NCI-H1694 (cell line): Measurements from ENCODE around the gene ITFG1.
"Not testable (repeated sequence)": the region's sequence is repeated elsewhere in the genome, so short reads cannot be mapped to it uniquely, and the experiment has no call there.

Experiments
- DNase-seq: peaks from one replicate; lab custom pipeline; 2025; lab: John Stamatoyannopoulos, UW

Gene ITFG1

DNA sequence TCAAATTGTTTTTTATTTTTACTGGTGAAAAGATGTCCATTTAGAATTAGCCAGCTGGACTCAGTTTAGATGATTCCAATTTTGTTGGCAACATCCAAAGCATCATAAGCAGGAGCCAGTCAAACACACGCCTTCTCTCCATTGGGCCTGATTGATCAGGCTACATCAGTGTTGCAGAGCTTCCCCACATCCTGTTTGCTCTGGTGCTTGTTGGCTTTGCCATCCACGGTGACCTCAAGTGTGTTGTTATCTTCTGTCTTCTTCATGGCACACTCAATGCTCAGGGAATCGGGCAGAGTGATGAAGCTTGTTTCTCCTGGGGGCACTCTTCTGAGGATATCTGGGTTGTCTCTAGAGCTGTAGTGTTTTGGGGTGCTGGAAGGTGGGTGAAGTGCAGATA, 310.8 kb downstream of the ITFG1 start:
- no peak for DNase-seq

DNA sequence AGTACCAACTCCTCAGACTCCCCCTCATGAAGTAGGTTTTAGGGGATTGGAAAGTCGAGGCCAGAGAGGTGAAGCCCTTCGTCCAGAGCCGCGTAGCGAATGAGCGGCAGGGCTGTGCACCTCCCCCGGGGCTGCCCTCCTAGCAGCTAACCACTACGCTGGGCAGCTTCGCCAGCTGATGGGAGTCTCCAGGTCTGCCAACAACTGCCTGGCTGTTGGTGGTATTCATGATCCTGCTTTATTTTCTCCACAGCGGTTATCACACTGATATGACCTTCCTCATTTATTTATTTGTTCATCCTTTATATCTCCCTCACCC, 316.3 kb downstream of the ITFG1 start:
- no peak for DNase-seq

DNA sequence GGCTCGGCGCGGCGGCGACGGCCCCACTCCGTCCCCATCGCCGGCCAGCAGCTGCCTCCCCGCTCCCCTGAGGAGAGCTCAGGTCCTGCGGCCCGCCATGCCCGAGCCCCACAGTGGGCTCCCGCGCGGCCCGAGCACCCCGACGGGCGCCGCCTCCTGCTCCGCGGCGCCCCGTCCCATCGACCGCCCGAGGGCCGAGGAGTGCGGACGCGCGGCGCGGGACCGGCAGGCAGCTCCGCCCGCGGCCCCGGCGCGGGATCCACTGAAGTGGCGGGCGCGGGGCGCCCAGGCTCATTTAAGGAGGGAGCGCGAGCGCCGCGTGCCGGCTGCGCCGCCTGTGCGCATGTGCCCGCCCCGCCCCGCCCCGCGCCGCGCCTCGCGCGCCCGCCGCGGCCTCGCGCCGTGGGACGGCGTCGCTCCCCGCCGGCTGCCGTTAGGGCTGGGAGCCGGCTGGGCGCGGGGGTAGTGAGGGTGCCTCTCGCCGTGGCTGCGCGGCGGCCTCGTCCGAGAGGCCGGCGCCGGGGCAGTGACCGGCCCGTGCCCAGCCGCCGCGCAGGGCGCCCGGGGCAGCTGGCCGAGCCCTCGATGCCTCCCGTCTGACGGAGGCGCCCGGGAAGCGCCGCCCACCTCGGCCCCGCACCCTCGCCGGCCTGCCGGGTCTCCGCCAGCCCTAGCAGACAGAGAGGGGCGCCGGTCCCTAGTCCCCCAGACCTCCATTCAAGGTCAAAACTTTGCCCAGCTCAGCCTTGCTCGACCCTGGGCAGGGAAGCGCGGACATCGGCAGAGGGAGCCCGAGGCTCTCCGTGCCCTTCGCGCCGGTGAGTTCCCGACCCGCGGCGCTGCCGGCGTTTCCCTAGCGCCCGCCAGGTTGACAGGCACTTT, 316.9 kb downstream of the ITFG1 start, which contains the start of gene NETO2:
TSS of gene NETO2 (minus strand) at position 269 of the 882 bp plus-strand sequence. CDS start 333 bp downstream, outside the sequence.
- DNase-seq: no peak

DNA sequence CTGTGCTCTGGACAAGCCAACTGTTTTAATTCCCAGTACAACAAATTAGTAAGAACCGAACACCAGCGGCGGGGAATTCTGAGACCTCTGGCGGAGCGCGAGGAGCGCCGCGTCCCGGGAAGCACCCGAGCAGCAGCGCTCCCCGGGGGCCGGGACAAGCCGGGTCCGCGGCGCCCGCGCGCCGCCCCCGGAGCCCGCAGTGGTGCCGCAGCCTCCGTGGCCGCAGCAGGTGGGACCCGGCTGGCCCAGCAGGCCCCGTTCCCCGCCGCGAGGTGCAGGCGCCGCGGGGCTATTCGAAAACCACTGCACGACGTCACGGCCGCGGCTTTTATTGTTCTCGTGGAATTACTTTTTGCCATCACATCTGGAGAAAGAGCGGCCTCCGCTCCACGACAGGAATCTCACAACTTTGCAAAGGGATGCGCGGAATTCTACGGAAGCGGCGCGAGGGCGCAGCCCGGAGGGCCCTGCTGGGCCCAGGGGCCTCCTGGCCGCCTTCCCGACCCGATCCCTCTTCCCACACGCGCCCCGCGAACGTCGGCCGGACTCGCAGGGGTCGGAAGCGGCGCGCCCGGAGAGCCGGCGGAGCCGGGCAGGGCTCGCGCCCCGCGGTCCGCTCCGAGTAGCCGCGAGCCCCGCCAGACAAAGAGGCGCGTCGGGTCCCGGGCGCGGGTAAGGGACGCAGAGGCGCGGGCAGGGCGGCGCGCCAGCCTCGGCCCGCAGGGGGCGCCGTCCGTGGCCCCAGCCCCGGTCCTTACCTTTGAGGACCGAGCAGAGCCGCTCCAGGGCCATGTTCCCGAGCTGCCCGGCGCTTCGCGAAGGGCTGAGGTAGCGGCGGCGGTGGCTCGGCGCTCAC, 317.8 kb downstream of the ITFG1 start:
- peak; percentile 20 for DNase-seq

DNA sequence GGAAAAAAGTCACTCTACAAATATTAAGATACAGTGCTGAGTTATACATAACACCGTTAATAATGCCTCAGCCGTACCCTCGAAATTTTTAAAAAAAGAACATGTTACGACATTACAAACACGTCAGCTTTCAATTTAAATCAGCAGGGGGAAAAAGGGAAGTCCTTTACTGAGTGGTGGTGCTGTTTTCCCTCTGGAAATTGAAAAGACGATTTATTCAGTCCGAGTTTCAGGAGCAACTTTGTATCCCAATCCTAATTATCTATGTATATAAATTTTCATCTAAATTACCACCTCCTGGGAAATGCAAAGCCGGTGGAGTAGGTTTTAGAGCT, 318.4 kb downstream of the ITFG1 start:
- DNase-seq: peak; percentile 22

DNA sequence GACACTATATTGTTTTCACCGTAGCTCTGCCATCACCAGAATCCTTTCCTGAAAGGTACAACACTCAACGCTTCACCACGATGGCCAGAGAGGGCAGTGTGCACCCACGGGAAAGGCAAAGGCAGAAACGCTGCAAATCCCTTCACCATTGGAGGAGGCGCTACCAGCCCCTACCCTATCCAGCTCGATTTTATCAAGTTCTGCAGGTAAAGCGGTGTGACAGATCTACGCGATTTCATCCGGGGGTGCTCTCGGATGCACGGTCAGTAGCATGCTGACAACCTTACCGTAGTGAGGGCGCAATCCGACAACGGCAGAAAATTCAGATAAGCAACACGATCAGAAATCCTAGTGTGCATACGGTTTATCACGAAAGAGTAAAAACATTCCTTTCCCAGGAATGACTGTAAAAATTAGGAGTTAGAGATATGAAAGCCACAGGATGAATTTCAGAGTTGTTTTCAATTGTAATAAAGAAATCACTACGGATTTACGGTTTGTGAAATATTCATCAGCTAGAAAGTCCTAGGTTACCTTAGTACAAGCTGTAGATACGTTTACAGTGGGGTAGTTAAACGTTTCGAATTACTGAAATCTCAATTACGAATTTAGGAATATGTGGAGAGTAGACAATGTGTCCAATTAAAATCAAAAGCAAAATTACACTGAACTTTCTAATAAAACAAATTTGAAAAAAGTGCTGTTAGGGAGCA, 318.9 kb downstream of the ITFG1 start:
- DNase-seq: peak; percentile 82

DNA sequence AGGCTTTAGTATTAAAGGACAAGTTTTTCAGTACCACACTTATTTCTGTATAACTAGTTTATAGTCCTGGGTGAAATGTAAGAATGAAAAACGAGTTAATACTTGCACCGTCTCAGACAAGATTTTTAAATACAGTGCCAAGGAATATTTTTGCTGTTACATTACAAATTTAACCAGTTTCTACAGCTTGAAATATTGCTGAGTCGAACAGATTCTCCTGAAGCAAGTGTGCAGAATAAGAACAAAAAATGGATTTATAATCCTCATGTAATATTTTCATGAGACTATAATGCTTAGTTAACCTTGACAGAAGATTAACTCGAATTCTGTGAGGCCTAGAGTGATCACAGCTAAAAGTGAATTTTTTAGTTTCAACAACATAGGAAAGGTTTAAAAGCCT, 320.2 kb downstream of the ITFG1 start:
- no peak for DNase-seq

DNA sequence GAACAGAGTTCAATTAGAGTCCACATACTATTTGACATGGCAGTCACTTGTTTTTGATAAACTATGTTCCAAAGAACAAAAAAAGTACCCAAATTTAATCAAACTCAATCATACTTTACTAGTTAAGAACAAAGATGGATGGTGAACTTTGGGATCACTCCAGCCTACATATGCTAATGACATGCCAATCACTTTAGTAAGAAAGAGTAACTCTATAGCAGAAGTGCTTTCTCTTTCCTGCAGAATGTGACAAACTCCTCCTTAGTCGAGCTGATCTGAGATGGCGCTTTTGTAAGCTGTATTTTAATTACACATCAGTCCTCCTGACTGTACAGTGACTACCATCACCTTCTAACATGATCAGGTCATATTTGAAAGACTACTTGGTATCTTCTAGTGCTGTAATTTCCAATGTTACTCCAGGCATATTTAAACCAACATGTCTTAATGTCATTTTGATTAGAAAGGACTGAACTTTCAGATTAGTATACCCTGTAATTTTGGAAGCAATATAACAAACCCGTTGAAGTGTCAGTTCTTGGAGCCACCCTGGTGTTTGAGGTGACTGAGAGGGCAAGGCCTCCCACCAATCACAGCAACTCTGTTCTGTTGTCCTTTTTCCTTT, 321.2 kb downstream of the ITFG1 start:
- DNase-seq: no peak

DNA sequence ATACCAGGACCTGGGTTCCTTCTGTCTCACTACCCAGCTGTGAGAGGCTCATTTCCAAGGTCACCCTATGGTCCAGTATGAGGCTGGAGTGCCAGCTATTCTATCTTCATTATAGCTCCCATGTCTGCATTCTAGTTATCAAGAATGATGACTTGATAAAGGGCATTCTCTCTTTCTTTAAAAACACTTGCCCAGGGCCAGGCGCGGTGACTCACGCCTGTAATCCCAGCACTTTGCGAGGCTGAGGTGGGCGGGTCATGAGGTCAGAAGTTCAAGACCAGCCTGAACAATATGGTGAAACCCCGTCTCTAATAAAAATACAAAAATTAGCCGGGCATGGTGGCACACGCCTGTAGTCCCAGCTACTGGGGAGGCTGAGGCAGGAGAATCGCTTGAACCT, 322.9 kb downstream of the ITFG1 start:
- DNase-seq: not testable (repeated sequence)

DNA sequence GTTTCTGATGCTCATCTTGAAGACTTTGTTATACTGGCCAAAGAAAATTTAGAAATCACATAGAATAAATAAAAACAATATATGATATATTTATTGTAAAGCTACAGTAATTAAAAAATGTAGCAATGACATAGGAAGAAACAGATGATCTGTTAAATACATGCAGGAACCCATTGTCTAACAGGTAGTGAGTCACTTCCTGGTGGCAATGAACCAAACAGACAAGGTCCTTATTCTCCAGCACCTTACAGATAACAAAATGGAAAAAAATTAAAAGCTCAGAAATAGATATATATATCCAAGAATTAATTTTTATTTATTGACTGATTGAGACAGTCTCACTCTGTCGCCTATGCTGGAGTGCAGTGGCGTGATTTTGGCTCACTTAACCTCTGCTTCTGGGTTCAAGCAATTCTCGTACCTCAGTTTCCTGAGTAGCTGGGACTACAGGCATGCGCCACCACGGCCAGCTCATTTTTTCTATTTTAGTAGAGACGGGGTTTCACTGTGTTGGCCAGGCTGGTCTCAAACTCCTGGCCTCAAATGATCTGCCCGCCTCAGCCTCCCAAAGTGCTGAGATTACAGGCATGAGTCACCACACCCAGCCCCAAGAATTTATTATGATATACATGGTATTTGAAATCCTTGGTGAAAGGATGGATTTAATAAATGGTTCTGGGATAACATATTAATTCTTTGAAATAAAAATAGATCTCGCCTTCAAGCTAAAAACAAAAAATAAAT, 324.6 kb downstream of the ITFG1 start:
- no peak for DNase-seq

DNA sequence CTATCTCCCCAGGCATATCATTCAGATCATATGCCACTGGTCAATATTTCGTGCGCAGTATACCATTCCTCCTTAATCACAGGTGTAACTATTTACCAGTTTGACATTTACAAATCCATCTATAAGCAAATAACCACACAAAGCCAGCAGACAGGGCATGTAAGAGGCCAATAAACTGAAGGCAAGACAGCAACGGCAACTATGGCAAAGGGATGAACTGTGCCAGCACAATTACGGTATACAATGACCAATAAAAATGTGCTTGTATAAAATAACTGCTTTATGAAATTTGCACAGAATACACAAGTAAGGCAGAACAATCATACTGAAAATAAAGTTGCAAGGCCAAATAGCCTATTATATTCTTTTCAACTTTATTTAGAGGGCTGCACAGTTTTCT, 326.3 kb downstream of the ITFG1 start:
- DNase-seq: no peak

DNA sequence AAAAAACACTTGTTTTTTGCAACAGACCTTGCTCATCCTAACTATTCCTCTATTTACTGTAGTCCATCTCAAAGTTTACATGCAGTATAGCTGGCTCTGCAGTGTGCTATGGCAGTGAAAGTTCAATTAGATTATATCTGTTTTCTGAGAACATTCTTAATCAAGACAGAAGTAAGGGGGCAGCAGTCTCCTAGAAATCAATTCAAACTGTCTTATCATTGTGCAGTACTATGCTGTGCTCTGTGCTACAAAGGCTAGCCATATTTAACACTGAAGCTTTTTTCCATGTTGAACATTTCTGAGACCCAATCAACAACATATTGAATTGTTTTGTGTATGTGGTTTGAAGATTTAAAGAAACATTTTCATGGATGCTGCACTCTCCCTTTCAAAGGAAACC, 328.6 kb downstream of the ITFG1 start:
- DNase-seq: no peak

DNA sequence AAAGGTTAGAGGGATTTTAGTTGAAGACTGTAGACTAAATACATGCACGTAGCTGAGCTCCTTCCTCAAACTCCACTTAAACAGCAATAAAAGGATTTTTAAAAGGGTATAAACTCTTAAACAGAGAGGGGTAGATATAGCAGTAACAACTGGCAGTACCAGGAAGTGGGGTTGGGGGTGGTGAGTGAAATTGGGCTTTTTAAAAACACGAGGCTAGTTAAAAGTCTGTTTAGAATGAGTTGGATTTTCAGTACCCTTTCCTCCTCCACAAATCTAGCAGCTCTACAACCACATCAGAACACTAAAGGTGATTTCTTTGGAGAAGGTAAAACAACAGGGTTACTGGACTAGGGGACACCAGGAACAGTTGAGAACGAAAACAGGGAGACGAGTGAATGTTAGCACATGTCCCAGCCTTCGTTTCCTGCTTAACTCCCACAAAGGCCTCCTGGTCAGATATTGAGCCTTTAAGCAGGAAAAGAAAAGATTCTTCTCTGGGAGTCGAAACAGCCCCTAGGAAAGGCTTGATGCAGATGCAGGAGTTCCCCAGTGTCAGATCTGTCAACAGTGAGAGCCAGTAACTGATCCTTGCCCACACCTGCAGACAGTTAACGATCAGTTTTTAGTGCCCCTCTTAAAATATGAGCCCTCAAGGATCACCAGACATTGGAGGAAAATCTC, 331.0 kb downstream of the ITFG1 start:
- DNase-seq: no peak

DNA sequence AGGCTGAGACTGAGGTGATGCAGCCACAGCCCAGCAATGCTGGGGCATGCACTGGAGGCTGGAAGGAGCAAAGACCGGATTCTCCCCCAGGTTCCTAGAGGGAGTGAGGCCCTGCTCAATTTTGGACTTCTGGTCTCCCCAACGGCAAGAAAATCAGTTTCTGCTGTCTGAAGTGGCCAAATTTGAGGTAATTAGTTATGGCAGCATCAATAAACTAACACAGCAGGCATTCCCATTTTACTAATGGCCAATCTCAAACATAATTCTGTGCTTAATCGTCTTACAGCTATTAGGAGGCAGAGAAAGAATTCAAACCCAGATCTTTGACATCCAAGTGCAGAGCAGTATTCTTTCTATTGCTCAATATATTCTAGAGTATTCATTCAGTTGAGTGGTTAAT, 333.3 kb downstream of the ITFG1 start:
- DNase-seq: no peak

DNA sequence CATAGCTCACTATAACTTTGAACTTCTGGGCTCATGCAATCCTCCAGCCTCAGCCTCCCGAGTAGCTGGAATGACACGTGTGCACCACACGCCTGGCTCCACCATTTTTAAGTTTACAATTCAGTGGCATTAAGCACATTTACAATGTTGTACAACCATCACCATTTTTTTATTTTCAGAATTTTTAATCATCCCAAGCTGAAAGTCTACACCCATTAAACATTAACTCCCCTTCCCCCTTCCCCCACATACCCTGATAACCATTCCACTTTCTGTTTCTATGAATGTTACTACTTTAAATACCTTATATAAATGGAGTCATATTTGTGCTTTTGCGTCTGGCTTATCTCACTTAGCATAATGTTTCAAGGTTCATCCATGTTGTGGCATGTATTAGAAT, 335.1 kb downstream of the ITFG1 start:
- DNase-seq: no peak

DNA sequence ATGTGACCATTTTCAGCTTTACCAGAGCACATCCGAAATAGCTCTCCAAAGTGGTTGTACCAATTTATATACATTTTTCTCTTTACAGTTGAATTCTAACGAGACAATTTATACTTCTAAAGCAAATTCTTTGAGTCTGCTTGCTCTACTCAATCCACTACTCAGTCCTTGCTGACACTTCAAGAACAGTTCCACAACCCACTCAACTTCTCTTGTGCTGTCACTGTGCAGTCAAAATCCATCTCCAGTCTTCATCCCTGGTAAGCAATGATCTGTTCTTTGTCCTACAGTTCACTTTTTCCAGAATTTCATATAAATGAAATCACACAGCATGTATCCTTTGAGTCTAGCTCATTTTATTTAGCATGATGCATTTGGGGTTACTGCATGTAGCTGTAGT, 347.7 kb downstream of the ITFG1 start:
- DNase-seq: no peak

DNA sequence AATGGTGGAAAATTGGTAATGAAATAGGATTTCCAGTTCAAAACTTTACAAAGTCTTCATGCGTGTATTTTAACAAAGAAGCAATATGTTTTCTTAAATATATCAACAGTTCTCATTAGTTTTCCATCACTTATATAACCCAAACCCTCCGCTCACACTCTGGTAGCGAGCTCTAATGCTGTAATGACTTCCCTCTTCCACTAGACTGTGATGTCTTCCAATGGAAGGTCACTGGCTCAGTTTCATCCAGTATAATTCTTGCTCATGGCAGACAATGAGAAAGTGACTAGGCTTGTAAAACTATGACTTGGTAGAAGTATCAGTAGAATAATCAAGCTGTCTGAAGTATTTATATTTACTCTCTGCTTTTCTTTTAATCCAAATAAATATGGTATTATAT, 349.9 kb downstream of the ITFG1 start:
- no peak for DNase-seq

DNA sequence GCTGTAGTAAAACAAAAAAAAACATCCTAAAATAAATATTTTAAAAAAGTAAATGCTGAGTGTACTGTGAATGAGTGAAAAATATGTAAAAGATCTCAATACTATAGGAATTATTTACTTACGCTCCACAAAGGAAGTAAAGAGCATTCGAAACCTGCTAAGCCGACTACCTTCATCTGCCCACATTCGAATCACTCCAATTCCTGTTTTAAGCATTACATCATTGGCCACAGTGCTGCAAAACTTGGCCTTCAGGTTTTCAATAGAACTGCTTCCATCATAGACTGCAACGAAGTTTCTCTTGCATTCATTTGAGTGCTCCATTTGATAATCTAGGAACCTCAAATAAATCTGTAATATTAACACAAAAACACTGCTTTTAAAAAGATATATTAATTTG, 351.5 kb downstream of the ITFG1 start:
- DNase-seq: no peak
